ENCODE results near the gene ASCC2.

The ASCC2 gene

GRCh38 chr22:29816539-29816938 is 21.5 kb downstream of the ASCC2 start:
- H3K9me3 Mint-ChIP-seq, result no peaks in the 10 kb centered on the region
- peaks cover 60% of the 10 kb centered on the region for H3K36me3 Mint-ChIP-seq (ENCODE audit: low read depth)
- H3K4me1 Mint-ChIP-seq (ENCODE audit: low read depth), result peaks cover 7% of the 10 kb centered on the region
- H3K27me3 Mint-ChIP-seq, result no peaks in the 10 kb centered on the region
- no peak overlapping the region for H3K4me3 Mint-ChIP-seq
- H3K27ac Mint-ChIP-seq, result no peak overlapping the region

DNA sequence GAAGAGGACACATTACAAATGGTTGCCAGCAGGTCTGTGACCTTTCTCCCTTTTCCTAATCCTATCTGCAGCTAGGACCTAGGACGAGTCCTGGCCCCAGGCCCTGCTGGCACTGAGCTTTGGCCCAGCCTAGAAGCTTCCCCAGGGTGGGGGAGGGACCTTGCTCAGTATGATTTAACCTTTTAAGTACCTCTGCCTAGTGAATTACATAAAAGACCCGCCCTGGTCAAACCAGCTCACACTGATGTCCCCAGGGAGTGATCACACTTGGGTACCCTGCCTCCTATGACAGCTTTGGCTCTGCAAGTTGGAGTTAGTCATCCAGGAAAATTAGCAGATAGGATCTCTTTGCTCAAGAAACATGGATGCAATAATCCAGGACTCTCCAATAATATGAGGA is 21.9 kb downstream of the ASCC2 start:
- Mint-ChIP-seq H3K27ac (no peak overlapping the region), H3K4me3 (no peak overlapping the region), H3K36me3 (ENCODE audit: low read depth) (peaks cover 60% of the 10 kb centered on the region), H3K9me3 (no peaks in the 10 kb centered on the region), H3K27me3 (no peaks in the 10 kb centered on the region), H3K4me1 (ENCODE audit: low read depth) (peaks cover 3% of the 10 kb centered on the region)

DNA sequence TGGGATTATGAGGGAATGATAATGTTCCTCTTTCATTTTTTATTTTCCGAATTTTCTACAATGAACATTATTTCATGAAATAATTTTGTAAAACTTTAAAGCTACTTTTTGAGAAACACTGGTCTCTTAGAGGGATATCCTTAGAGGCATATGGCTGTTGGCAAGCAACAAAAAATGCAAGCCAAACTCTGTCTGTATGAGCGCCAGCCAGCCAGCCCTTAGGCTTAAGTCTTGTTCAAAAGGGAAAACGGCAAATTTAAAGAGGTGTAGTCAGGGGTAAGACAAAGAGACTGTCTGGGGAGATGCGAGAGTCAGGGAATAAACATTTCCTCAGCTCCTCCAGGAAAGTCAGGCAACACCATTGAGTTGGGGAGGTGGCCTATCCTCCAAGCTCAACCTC is 22.5 kb downstream of the ASCC2 start:
- Mint-ChIP-seq H3K36me3 (ENCODE audit: low read depth) (peaks cover 60% of the 10 kb centered on the region), H3K9me3 (no peaks in the 10 kb centered on the region), H3K27ac (no peak overlapping the region), H3K27me3 (no peaks in the 10 kb centered on the region), H3K4me1 (ENCODE audit: low read depth) (no peaks in the 10 kb centered on the region), H3K4me3 (no peak overlapping the region)

- peaks cover 63% of the 10 kb centered on the region for H3K36me3 Mint-ChIP-seq (ENCODE audit: low read depth)
- H3K4me3 Mint-ChIP-seq, result no peak overlapping the region
- no peaks in the 10 kb centered on the region for H3K4me1 Mint-ChIP-seq (ENCODE audit: low read depth)
- no peaks in the 10 kb centered on the region for H3K9me3 Mint-ChIP-seq
- H3K27me3 Mint-ChIP-seq, result no peaks in the 10 kb centered on the region
- no peak overlapping the region for H3K27ac Mint-ChIP-seq
Measured at GRCh38 chr22:29814003-29814402, 24.1 kb downstream of the ASCC2 start.

GRCh38 chr22:29813563-29813962 is 24.5 kb downstream of the ASCC2 start:
- peaks cover 59% of the 10 kb centered on the region for H3K36me3 Mint-ChIP-seq (ENCODE audit: low read depth)
- no peaks in the 10 kb centered on the region for H3K9me3 Mint-ChIP-seq
- H3K27me3 Mint-ChIP-seq, result no peaks in the 10 kb centered on the region
- H3K4me3 Mint-ChIP-seq, result no peak overlapping the region
- no peak overlapping the region for H3K27ac Mint-ChIP-seq
- no peaks in the 10 kb centered on the region for H3K4me1 Mint-ChIP-seq (ENCODE audit: low read depth)

GRCh38 chr22:29813126-29813525 is 24.9 kb downstream of the ASCC2 start:
- Mint-ChIP-seq H3K36me3 (ENCODE audit: low read depth) (peaks cover 59% of the 10 kb centered on the region), H3K4me3 (no peak overlapping the region), H3K27ac (no peak overlapping the region), H3K4me1 (ENCODE audit: low read depth) (no peaks in the 10 kb centered on the region), H3K27me3 (no peaks in the 10 kb centered on the region), H3K9me3 (no peaks in the 10 kb centered on the region)

GRCh38 chr22:29811377-29811776 is 26.7 kb downstream of the ASCC2 start:
- Mint-ChIP-seq H3K9me3 (no peaks in the 10 kb centered on the region), H3K27ac (no peak overlapping the region), H3K4me1 (ENCODE audit: low read depth) (no peaks in the 10 kb centered on the region), H3K4me3 (no peak overlapping the region), H3K36me3 (ENCODE audit: low read depth) (peaks cover 70% of the 10 kb centered on the region), H3K27me3 (no peaks in the 10 kb centered on the region)

DNA sequence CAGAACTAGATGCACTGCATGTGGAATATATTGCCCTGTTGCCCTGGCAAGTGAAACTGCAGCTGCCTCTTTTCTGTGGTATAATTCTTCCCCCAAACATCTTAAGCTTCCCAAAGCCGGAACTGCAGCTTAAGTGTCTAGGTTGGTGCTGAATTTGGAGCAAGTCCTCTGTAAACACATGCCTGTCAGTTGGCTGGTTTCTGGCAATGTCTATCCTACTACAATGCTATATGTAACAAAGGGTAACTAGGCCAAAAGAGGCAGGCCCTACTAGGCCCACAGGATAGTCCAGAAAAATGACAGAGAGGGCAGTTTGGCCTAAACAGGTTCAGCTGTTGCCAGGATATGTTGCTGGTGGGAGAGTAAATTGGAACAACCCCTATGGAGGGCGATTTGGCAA is 27.9 kb downstream of the ASCC2 start:
- Mint-ChIP-seq H3K36me3 (ENCODE audit: low read depth) (peaks cover 74% of the 10 kb centered on the region), H3K4me1 (ENCODE audit: low read depth) (no peaks in the 10 kb centered on the region), H3K27ac (peak overlapping the region; percentile 10), H3K4me3 (no peak overlapping the region), H3K9me3 (no peaks in the 10 kb centered on the region), H3K27me3 (no peaks in the 10 kb centered on the region)

- H3K36me3 Mint-ChIP-seq (ENCODE audit: low read depth), result peaks cover 49% of the 10 kb centered on the region
- no peaks in the 10 kb centered on the region for H3K27me3 Mint-ChIP-seq
- H3K4me1 Mint-ChIP-seq (ENCODE audit: low read depth), result no peaks in the 10 kb centered on the region
- H3K27ac Mint-ChIP-seq, result no peak overlapping the region
- no peak overlapping the region for H3K4me3 Mint-ChIP-seq
- no peaks in the 10 kb centered on the region for H3K9me3 Mint-ChIP-seq
Measured at GRCh38 chr22:29806196-29806595, 31.9 kb downstream of the ASCC2 start.

GRCh38 chr22:29804985-29805384 is 33.1 kb downstream of the ASCC2 start:
- no peaks in the 10 kb centered on the region for H3K9me3 Mint-ChIP-seq
- no peak overlapping the region for H3K4me3 Mint-ChIP-seq
- H3K27me3 Mint-ChIP-seq, result no peaks in the 10 kb centered on the region
- H3K27ac Mint-ChIP-seq, result no peak overlapping the region
- no peaks in the 10 kb centered on the region for H3K4me1 Mint-ChIP-seq (ENCODE audit: low read depth)
- peaks cover 52% of the 10 kb centered on the region for H3K36me3 Mint-ChIP-seq (ENCODE audit: low read depth)

GRCh38 chr22:29803190-29803589 is 34.9 kb downstream of the ASCC2 start:
- H3K4me3 Mint-ChIP-seq, result no peak overlapping the region
- H3K27ac Mint-ChIP-seq, result no peak overlapping the region
- no peaks in the 10 kb centered on the region for H3K27me3 Mint-ChIP-seq
- H3K4me1 Mint-ChIP-seq (ENCODE audit: low read depth), result peaks cover 7% of the 10 kb centered on the region
- H3K9me3 Mint-ChIP-seq, result no peaks in the 10 kb centered on the region
- H3K36me3 Mint-ChIP-seq (ENCODE audit: low read depth), result peaks cover 53% of the 10 kb centered on the region

- H3K27me3 Mint-ChIP-seq, result no peaks in the 10 kb centered on the region
- peaks cover 8% of the 10 kb centered on the region for H3K4me1 Mint-ChIP-seq (ENCODE audit: low read depth)
- H3K9me3 Mint-ChIP-seq, result no peaks in the 10 kb centered on the region
- H3K4me3 Mint-ChIP-seq, result no peak overlapping the region
- H3K27ac Mint-ChIP-seq, result no peak overlapping the region
- H3K36me3 Mint-ChIP-seq (ENCODE audit: low read depth), result peaks cover 47% of the 10 kb centered on the region
Measured at GRCh38 chr22:29801796-29802195, 36.3 kb downstream of the ASCC2 start.

DNA sequence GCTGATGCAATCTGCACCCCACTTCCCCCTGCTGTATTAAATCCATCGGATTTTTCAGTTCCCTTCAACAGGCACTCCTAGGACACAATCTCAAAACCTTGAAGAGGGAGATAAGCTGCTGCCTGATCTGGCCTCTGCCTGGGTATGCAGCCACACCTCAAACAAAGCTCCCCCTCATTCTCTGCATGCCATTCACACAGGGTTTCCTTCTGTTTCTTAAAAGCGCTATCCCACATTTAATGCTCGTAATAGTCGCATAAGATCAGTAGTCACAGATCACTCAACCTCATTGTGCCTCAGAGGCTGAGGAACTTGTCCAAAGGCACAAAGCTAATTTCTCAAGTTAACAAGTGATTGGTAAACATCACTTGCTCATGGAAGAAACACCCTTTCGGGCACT is 36.9 kb downstream of the ASCC2 start:
- no peak overlapping the region for H3K27ac Mint-ChIP-seq
- peaks cover 47% of the 10 kb centered on the region for H3K36me3 Mint-ChIP-seq (ENCODE audit: low read depth)
- no peak overlapping the region for H3K4me3 Mint-ChIP-seq
- no peaks in the 10 kb centered on the region for H3K9me3 Mint-ChIP-seq
- peaks cover 8% of the 10 kb centered on the region for H3K4me1 Mint-ChIP-seq (ENCODE audit: low read depth)
- no peaks in the 10 kb centered on the region for H3K27me3 Mint-ChIP-seq

GRCh38 chr22:29799217-29799680 is 38.8 kb downstream of the ASCC2 start:
- H3K27me3 Mint-ChIP-seq, result no peaks in the 10 kb centered on the region
- no peak overlapping the region for H3K4me3 Mint-ChIP-seq
- H3K36me3 Mint-ChIP-seq (ENCODE audit: low read depth), result peaks cover 51% of the 10 kb centered on the region
- peak overlapping the region; percentile 28 for H3K27ac Mint-ChIP-seq
- H3K9me3 Mint-ChIP-seq, result no peaks in the 10 kb centered on the region
- peaks cover 8% of the 10 kb centered on the region for H3K4me1 Mint-ChIP-seq (ENCODE audit: low read depth)

- H3K27me3 Mint-ChIP-seq, result no peaks in the 10 kb centered on the region
- H3K36me3 Mint-ChIP-seq (ENCODE audit: low read depth), result peaks cover 51% of the 10 kb centered on the region
- no peaks in the 10 kb centered on the region for H3K9me3 Mint-ChIP-seq
- no peak overlapping the region for H3K4me3 Mint-ChIP-seq
- H3K27ac Mint-ChIP-seq, result peak overlapping the region; percentile 28
- H3K4me1 Mint-ChIP-seq (ENCODE audit: low read depth), result peaks cover 8% of the 10 kb centered on the region
Measured at GRCh38 chr22:29798801-29799200, 39.3 kb downstream of the ASCC2 start.

- peak overlapping the region; percentile 28 for H3K27ac Mint-ChIP-seq
- H3K27me3 Mint-ChIP-seq, result no peaks in the 10 kb centered on the region
- H3K4me3 Mint-ChIP-seq, result no peak overlapping the region
- no peaks in the 10 kb centered on the region for H3K9me3 Mint-ChIP-seq
- peaks cover 48% of the 10 kb centered on the region for H3K36me3 Mint-ChIP-seq (ENCODE audit: low read depth)
- H3K4me1 Mint-ChIP-seq (ENCODE audit: low read depth), result peaks cover 8% of the 10 kb centered on the region
Measured at GRCh38 chr22:29798318-29798717, 39.8 kb downstream of the ASCC2 start.
